ENCODE measurements around the gene MAP3K1.

GRCh38 chr5:56873056-56873455 is 57.7 kb downstream of the MAP3K1 start:
- TF ChIP-seq CTCF (IDR thresholded peaks at IDR 0.05; ENCODE audit: low read depth, low read length) (no peak), EZH2phosphoT487 (IDR thresholded peaks at IDR 0.05; ENCODE audit: low read depth) (no peak)

Measured in OCI-LY3 (cell line).